HG03280 (cell line): ENCODE results near the gene COA1.
"Not testable (repeated sequence)": the region's sequence is repeated elsewhere in the genome, so short reads cannot be mapped to it uniquely, and the experiment has no call there.

Source experiments
- ATAC-seq: cut with Tn5 transposase; IDR thresholded peaks from one replicate; pipeline ENCODE4 v1.9.1; 2021; ENCODE audit warnings: mild to moderate bottlenecking, moderate library complexity; ENCODE audit not compliant: unreplicated experiment

Gene COA1

GRCh38 chr7:43729214-43729923, at the start of gene COA1:
COA1 (minus strand) TSS chr7:43729523; CDS start chr7:43648614, 80,909 bp downstream.
- peak; percentile 84 for ATAC-seq

GRCh38 chr7:43778293-43779044, 49.1 kb upstream of the COA1 start:
- ATAC-seq, result not testable (repeated sequence)

- not testable (repeated sequence) for ATAC-seq
Measured at GRCh38 chr7:43775255-43775654, 45.9 kb upstream of the COA1 start.

- ATAC-seq, result not testable (repeated sequence)
Measured at GRCh38 chr7:43773268-43773667, 43.9 kb upstream of the COA1 start.

- ATAC-seq, result no peak
Measured at GRCh38 chr7:43771573-43771972, 42.2 kb upstream of the COA1 start.

- no peak for ATAC-seq
Measured at GRCh38 chr7:43771128-43771527, 41.8 kb upstream of the COA1 start.

- ATAC-seq, result no peak
Measured at GRCh38 chr7:43769791-43770465, 40.6 kb upstream of the COA1 start.

- no peak for ATAC-seq
Measured at GRCh38 chr7:43769281-43769680, 40.0 kb upstream of the COA1 start.

- no peak for ATAC-seq
Measured at GRCh38 chr7:43768887-43769272, 39.6 kb upstream of the COA1 start.

- ATAC-seq, result no peak
Measured at GRCh38 chr7:43768201-43768886, 39.0 kb upstream of the COA1 start.

- no peak for ATAC-seq
Measured at GRCh38 chr7:43767311-43767710, 38.0 kb upstream of the COA1 start.

GRCh38 chr7:43766564-43766963, 37.2 kb upstream of the COA1 start:
- no peak for ATAC-seq

GRCh38 chr7:43764807-43765491, 35.6 kb upstream of the COA1 start:
- ATAC-seq, result no peak

GRCh38 chr7:43764039-43764761, 34.9 kb upstream of the COA1 start:
- peak; percentile 64 for ATAC-seq

GRCh38 chr7:43763183-43763582, 33.9 kb upstream of the COA1 start:
- no peak for ATAC-seq

- ATAC-seq, result no peak
Measured at GRCh38 chr7:43761938-43762692, 32.8 kb upstream of the COA1 start.

- no peak for ATAC-seq
Measured at GRCh38 chr7:43761382-43761781, 32.1 kb upstream of the COA1 start.

GRCh38 chr7:43760861-43761260, 31.5 kb upstream of the COA1 start:
- no peak for ATAC-seq
